ENCODE results near the gene BNC2. TPM values are rescaled to one million over a fixed set of nuclear protein-coding genes. Genes with fewer than 3 reads are reported as not detected.

Gene BNC2
- total RNA-seq, 4 donors from 2014 or later, result 3.8 to 14.9 (median 8.2) TPM

- intact Hi-C loops (cut with DNase I), result no loop called here
These were observed 197.3 kb downstream of the BNC2 start for GRCh38 chr9:16673171-16673570.

GRCh38 chr9:16672501-16672900 lies 198.0 kb downstream of the BNC2 start:
- no peaks in the 10 kb centered on the region for H3K36me3 ChIP-seq
- no peaks in the 10 kb centered on the region for H3K27me3 ChIP-seq
- 95 to 97% methylated on average over 3 of the region's 3 CpGs for WGBS, 2 donors
- no peak overlapping the region for H3K27ac ChIP-seq
- H3K4me3 ChIP-seq (replicated peaks in 1 of 3), result no peak overlapping the region
- no peaks in the 10 kb centered on the region for H3K9me3 ChIP-seq
- DNase-seq, result no peak
- no peak for TF ChIP-seq POLR2A (IDR thresholded peaks at IDR 0.05)
- TF ChIP-seq, protein P1, sequence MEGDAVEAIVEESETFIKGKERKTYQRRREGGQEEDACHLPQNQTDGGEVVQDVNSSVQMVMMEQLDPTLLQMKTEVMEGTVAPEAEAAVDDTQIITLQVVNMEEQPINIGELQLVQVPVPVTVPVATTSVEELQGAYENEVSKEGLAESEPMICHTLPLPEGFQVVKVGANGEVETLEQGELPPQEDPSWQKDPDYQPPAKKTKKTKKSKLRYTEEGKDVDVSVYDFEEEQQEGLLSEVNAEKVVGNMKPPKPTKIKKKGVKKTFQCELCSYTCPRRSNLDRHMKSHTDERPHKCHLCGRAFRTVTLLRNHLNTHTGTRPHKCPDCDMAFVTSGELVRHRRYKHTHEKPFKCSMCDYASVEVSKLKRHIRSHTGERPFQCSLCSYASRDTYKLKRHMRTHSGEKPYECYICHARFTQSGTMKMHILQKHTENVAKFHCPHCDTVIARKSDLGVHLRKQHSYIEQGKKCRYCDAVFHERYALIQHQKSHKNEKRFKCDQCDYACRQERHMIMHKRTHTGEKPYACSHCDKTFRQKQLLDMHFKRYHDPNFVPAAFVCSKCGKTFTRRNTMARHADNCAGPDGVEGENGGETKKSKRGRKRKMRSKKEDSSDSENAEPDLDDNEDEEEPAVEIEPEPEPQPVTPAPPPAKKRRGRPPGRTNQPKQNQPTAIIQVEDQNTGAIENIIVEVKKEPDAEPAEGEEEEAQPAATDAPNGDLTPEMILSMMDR (IDR thresholded peaks at IDR 0.05), result no peak
- H3K4me1 ChIP-seq, result peaks cover 0 to 7% of the 10 kb centered on the region in 2 donors
- intact Hi-C loops (cut with DNase I), result no loop called here

More at GRCh38 chr9:16673171-16673570, 197.3 kb downstream of the BNC2 start:
- Histone ChIP-seq H3K4me3 (replicated peaks in 1 of 3) (no peak overlapping the region), H3K4me1 (peaks cover 0 to 7% of the 10 kb centered on the region in 2 donors), H3K27me3 (no peaks in the 10 kb centered on the region), H3K9me3 (no peaks in the 10 kb centered on the region), H3K27ac (no peak overlapping the region), H3K36me3 (no peaks in the 10 kb centered on the region)
- TF ChIP-seq, protein P1 (IDR thresholded peaks at IDR 0.05), result no peak
- no peak for TF ChIP-seq POLR2A (IDR thresholded peaks at IDR 0.05)
- DNase-seq, result no peak

- Histone ChIP-seq H3K4me1 (peaks cover 0 to 7% of the 10 kb centered on the region in 2 donors), H3K27ac (no peak overlapping the region), H3K27me3 (no peaks in the 10 kb centered on the region), H3K9me3 (no peaks in the 10 kb centered on the region), H3K4me3 (replicated peaks in 1 of 3) (no peak overlapping the region), H3K36me3 (no peaks in the 10 kb centered on the region)
- intact Hi-C loops (cut with DNase I), result no loop called here
- 42 to 59% methylated on average over 1 of the region's 1 CpG for WGBS, 2 donors
- DNase-seq, result no peak
- no peak for TF ChIP-seq POLR2A (IDR thresholded peaks at IDR 0.05)
- TF ChIP-seq, protein P1 (IDR thresholded peaks at IDR 0.05), result no peak
These were observed 198.8 kb downstream of the BNC2 start for GRCh38 chr9:16671591-16672137.

GRCh38 chr9:16670791-16671190 lies 199.7 kb downstream of the BNC2 start:
- no peaks in the 10 kb centered on the region for H3K9me3 ChIP-seq
- 93 to 96% methylated on average over 6 of the region's 6 CpGs for WGBS, 2 donors

GRCh38 chr9:16668734-16669295 lies 201.7 kb downstream of the BNC2 start:
- 86 to 89% methylated on average over 5 of the region's 5 CpGs for WGBS, 2 donors
- Histone ChIP-seq H3K9me3 (no peaks in the 10 kb centered on the region), H3K4me3 (replicated peaks in 1 of 3) (no peak overlapping the region), H3K27ac (no peak overlapping the region), H3K4me1 (peaks cover 0 to 7% of the 10 kb centered on the region in 2 donors), H3K36me3 (no peaks in the 10 kb centered on the region), H3K27me3 (no peaks in the 10 kb centered on the region)
- TF ChIP-seq, protein P1 (IDR thresholded peaks at IDR 0.05), result no peak
- no peak for TF ChIP-seq POLR2A (IDR thresholded peaks at IDR 0.05)
- DNase-seq, result no peak
- intact Hi-C loops (cut with DNase I), result no loop called here

More at GRCh38 chr9:16670791-16671190, 199.7 kb downstream of the BNC2 start:
- no peak for DNase-seq
- H3K36me3 ChIP-seq, result no peaks in the 10 kb centered on the region
- H3K4me3 ChIP-seq (replicated peaks in 1 of 3), result no peak overlapping the region
- TF ChIP-seq, protein P1 (IDR thresholded peaks at IDR 0.05), result no peak
- TF ChIP-seq POLR2A (IDR thresholded peaks at IDR 0.05), result no peak
- peaks cover 0 to 7% of the 10 kb centered on the region in 2 donors for H3K4me1 ChIP-seq
- H3K27me3 ChIP-seq, result no peaks in the 10 kb centered on the region
- H3K27ac ChIP-seq, result no peak overlapping the region
- intact Hi-C loops (cut with DNase I), result no loop called here
